GM12878 (cell line): ENCODE measurements around the gene HS3ST6. TPM values are rescaled to one million over a fixed set of nuclear protein-coding genes. Genes with fewer than 3 reads are reported as not detected.

Experiments
- ATAC-seq: fragments of 200-7000 bp; cut with Tn5 transposase; 3 replicates; pipeline ENCODE4 v1.9.1; 2020; ENCODE audit warnings: mild to moderate bottlenecking, moderate library complexity
- BruUV-seq: library from RNA; stranded (reverse); fragments of 400-500 nt; replicated peaks from 2 replicates; lab custom pipeline; 2021; lab: Mats Ljungman, UMichigan
- CTCF ChIA-PET: fragments of 300-600 bp; sonication (Branson Sonifier 250); formaldehyde crosslinking; extraction: SDS; loops from one replicate; lab custom pipeline; 2021; ENCODE audit warnings: inconsistent platforms; lab: Yijun Ruan, JAX
- POLR2A ChIA-PET: fragments of 350-600 bp; formaldehyde crosslinking; extraction: SDS; loops from one replicate; lab custom pipeline; 2021; ENCODE audit warnings: inconsistent platforms; lab: Charles Lee
- RAD21 ChIA-PET: fragments of 300-600 bp; sonication (Branson Sonifier 250); formaldehyde crosslinking; loops from one replicate; lab custom pipeline; 2023; ENCODE audit warnings: antibody characterized with exemption; ENCODE audit not compliant: unreplicated experiment; lab: Charles Lee
- SMC1A ChIA-PET: fragments of 300-600 bp; sonication (Branson Sonifier 250); formaldehyde crosslinking; loops from one replicate; lab custom pipeline; 2023; ENCODE audit not compliant: unreplicated experiment, uncharacterized antibody; lab: Charles Lee
- DNase-seq: peaks from one replicate; pipeline ENCODE4 v3.0.0-alpha.2; 2011; ENCODE audit warnings: low read depth, low spot score
- FAIRE-seq: peaks from 3 replicates; lab custom pipeline; 2011; peaks lifted over from hg19 to GRCh38; lab: Jason Lieb, UNC
- H2AFZ ChIP-seq: 2 replicates; pipeline ENCODE4 v1.6.0; 2011; ENCODE audit warnings: low read depth, low read length, control low read depth; ENCODE audit not compliant: control insufficient read depth
- H3K27ac ChIP-seq: 2 replicates; pipeline ENCODE4 v1.5.1; 2011; ENCODE audit warnings: control low read depth; ENCODE audit not compliant: control insufficient read depth, insufficient read depth
- H3K27me3 ChIP-seq, 2 experiments: replicated peaks in 1 of 2; 2 replicates each; pipeline versions ENCODE4 v1.6.0 to v1.6.1; 2011; ENCODE audit warnings: low read length in 1 of 2; ENCODE audit not compliant: control insufficient read depth in 2 of 2, insufficient read depth in 2 of 2
- H3K36me3 ChIP-seq, 2 experiments: 2 replicates each; pipeline ENCODE4 v1.5.1; 2011; ENCODE audit warnings: low read length in 1 of 2; ENCODE audit not compliant: control insufficient read depth in 2 of 2, insufficient read depth in 2 of 2
- H3K4me1 ChIP-seq: 2 replicates; pipeline ENCODE4 v1.6.1; 2011; ENCODE audit warnings: mild to moderate bottlenecking, low read length, moderate library complexity, mixed read lengths; ENCODE audit not compliant: control insufficient read depth, insufficient read depth
- H3K4me2 ChIP-seq: 2 replicates; pipeline ENCODE4 v1.6.0; 2011; ENCODE audit warnings: control low read depth; ENCODE audit not compliant: control insufficient read depth, insufficient read depth
- H3K4me3 ChIP-seq: fragments of 200-600 bp; sonication (generic); 2 replicates; pipeline ENCODE4 v1.5.1; 2016
- H3K79me2 ChIP-seq: 2 replicates; pipeline ENCODE4 v1.6.0; 2011; ENCODE audit warnings: low read length; ENCODE audit not compliant: control insufficient read depth, insufficient read depth
- H3K9ac ChIP-seq: 2 replicates; pipeline ENCODE4 v1.8.0; 2011; ENCODE audit warnings: low read length, control low read depth, mixed read lengths; ENCODE audit not compliant: control insufficient read depth, insufficient read depth
- H3K9me3 ChIP-seq: replicated peaks from 3 replicates; pipeline ENCODE4 v1.5.1; 2011; ENCODE audit warnings: mild to moderate bottlenecking, low read length; ENCODE audit not compliant: control insufficient read depth, insufficient read depth
- H4K20me1 ChIP-seq: 2 replicates; pipeline ENCODE4 v1.6.0; 2011; ENCODE audit not compliant: control insufficient read depth, insufficient read depth
- BACH1 ChIP-seq: fragments of 450-650 bp; IDR thresholded peaks from 2 replicates; pipeline ENCODE4 v1.6.1; 2017; ENCODE audit warnings: mild to moderate bottlenecking, borderline replicate concordance
- BHLHE40 ChIP-seq, 2 experiments: fragments of 450-650 bp in 1 of 2; IDR thresholded peaks; 2 replicates each; pipeline ENCODE4 v1.6.1; 2011 to 2017; ENCODE audit warnings: low read depth in 2 of 2, borderline replicate concordance in 1 of 2, improper control_type of control experiment in 1 of 2, low read length in 1 of 2, mild to moderate bottlenecking in 1 of 2
- ETV6 ChIP-seq, 2 experiments: fragments of 450-650 bp in 1 of 2; IDR thresholded peaks in 1 of 2; conservative IDR thresholded peaks in 1 of 2; 2 replicates each; pipeline ENCODE4 v1.6.1; 2014; ENCODE audit warnings: antibody characterized with exemption in 1 of 2, borderline replicate concordance in 1 of 2, low read depth in 1 of 2, mild to moderate bottlenecking in 1 of 2, moderate library complexity in 1 of 2
- IRF4 ChIP-seq: IDR thresholded peaks from 2 replicates; pipeline ENCODE4 v1.6.1; 2011; ENCODE audit warnings: low read depth, low read length
- MEF2B ChIP-seq: fragments of 450-650 bp; IDR thresholded peaks from 2 replicates; pipeline ENCODE4 v1.6.1; 2018; ENCODE audit warnings: mild to moderate bottlenecking, moderate library complexity; ENCODE audit not compliant: partially characterized antibody, poor library complexity, severe bottlenecking
- MXI1 ChIP-seq: fragments of 150-350 bp; IDR thresholded peaks from 2 replicates; pipeline ENCODE4 v1.6.1; 2011; ENCODE audit warnings: low read depth, mild to moderate bottlenecking, inconsistent platforms, low read length, improper control_type of control experiment
- MYC ChIP-seq: IDR thresholded peaks from 2 replicates; pipeline ENCODE4 v1.6.1; 2011; ENCODE audit warnings: mild to moderate bottlenecking, low read length, moderate library complexity, inconsistent platforms; ENCODE audit not compliant: insufficient read depth, insufficient replicate concordance, insufficient read length, severe bottlenecking
- PAX8 ChIP-seq: fragments of 450-650 bp; IDR thresholded peaks from 2 replicates; pipeline ENCODE4 v1.6.1; 2017; ENCODE audit warnings: mild to moderate bottlenecking, moderate library complexity
- POLR2AphosphoS5 ChIP-seq: IDR thresholded peaks from 2 replicates; pipeline ENCODE4 v1.6.1; 2011; ENCODE audit warnings: mild to moderate bottlenecking, low read length, inconsistent platforms
- POU2F2 ChIP-seq: IDR thresholded peaks from 3 replicates; pipeline ENCODE4 v1.6.1; 2011; ENCODE audit warnings: low read depth, mild to moderate bottlenecking, low read length, borderline replicate concordance
- RUNX3 ChIP-seq: IDR thresholded peaks from 2 replicates; pipeline ENCODE4 v1.6.1; 2012; ENCODE audit warnings: low read length, inconsistent platforms
- SIN3A ChIP-seq: IDR thresholded peaks from 2 replicates; pipeline ENCODE4 v1.6.1; 2012; ENCODE audit warnings: low read depth, low read length, improper control_type of control experiment
- SP1 ChIP-seq: IDR thresholded peaks from one replicate; pipeline ENCODE4 v1.6.1; 2011; ENCODE audit warnings: low read depth, low read length
- STAT3 ChIP-seq: IDR thresholded peaks from 2 replicates; pipeline ENCODE4 v1.6.1; 2011; ENCODE audit warnings: low read depth, low read length, improper control_type of control experiment
- TAF1 ChIP-seq: IDR thresholded peaks from 2 replicates; pipeline ENCODE4 v1.6.1; 2011; ENCODE audit warnings: mild to moderate bottlenecking, low read depth, low read length, borderline replicate concordance
- WRNIP1 ChIP-seq: IDR thresholded peaks from 2 replicates; pipeline ENCODE4 v1.6.1; 2011; ENCODE audit warnings: low read depth, low read length, improper control_type of control experiment, borderline replicate concordance
- WGBS: methylation state at CpG from one replicate; pipeline ENCODE4 v1.1.6; 2016; ENCODE audit warnings: low lambda C conversion rate; ENCODE audit not compliant: insufficient replicate concordance, insufficient coverage; ENCODE audit errors: missing lambda C conversion rate; 5-methylcytosine and 5-hydroxymethylcytosine counted together
- in situ Hi-C: fragments of 300-500 bp; cut with MboI; formaldehyde crosslinking; loops from 9 replicates; pipeline ENCODE4 v1.14.3; 2018; ENCODE audit warnings: mixed read lengths
- intact Hi-C: fragments of 100-400 bp; cut with micrococcal nuclease; formaldehyde crosslinking; loops from one replicate; pipeline ENCODE4 v1.14.2; 2022; ENCODE audit not compliant: unreplicated experiment
- polyA plus RNA-seq, 11 experiments: library from polyadenylated mRNA; depleted of rRNA in 4 of 11; unstranded in 6 of 11; stranded (reverse) in 5 of 11; fragments of >200 nt; fragmentation: Nextera tagmentation in 4 of 11; fragmentation: Illumina TruSeq in 1 of 11; extraction: Ambion mirVana in 4 of 11; extraction: Trizol in 1 of 11; gene quantifications; 1 replicate in 1 of 11; 2 replicates in 10 of 11; pipeline versions ENCODE4 v1.2.1 to v1.2.3, GENCODE V29; 2011 to 2016; ENCODE audit warnings: inconsistent platforms in 2 of 11, missing spikeins in 2 of 11, low read depth in 1 of 11
- total RNA-seq, 4 experiments: library from RNA; depleted of rRNA in 3 of 4; stranded (reverse); fragments of >200 nt in 3 of 4; fragmentation: Illumina TruSeq in 1 of 4; extraction: Trizol in 1 of 4; gene quantifications; 2 replicates each; pipeline versions ENCODE4 v1.2.1 to v1.2.3, GENCODE V29; 2013 to 2021
- TF ChIP-seq, protein P1 (sequence below): fragments of 450-650 bp; IDR thresholded peaks from 2 replicates; pipeline ENCODE4 v1.6.1; 2014; ENCODE audit warnings: mild to moderate bottlenecking
- TF ChIP-seq, protein P2 (sequence below): fragments of 450-650 bp; IDR thresholded peaks from 2 replicates; pipeline ENCODE4 v1.6.1; 2017; ENCODE audit warnings: low read depth, mild to moderate bottlenecking, moderate library complexity
- TF ChIP-seq, protein P3 (sequence below): IDR thresholded peaks from 2 replicates; pipeline ENCODE4 v1.6.1; 2012; ENCODE audit warnings: low read depth, low read length, improper control_type of control experiment

HS3ST6 gene
- total and polyA plus RNA-seq, 10 of the 15 experiments (the other 5 are each of a cell fraction or from before 2014, with no cell fraction given), result not detected

DNA sequence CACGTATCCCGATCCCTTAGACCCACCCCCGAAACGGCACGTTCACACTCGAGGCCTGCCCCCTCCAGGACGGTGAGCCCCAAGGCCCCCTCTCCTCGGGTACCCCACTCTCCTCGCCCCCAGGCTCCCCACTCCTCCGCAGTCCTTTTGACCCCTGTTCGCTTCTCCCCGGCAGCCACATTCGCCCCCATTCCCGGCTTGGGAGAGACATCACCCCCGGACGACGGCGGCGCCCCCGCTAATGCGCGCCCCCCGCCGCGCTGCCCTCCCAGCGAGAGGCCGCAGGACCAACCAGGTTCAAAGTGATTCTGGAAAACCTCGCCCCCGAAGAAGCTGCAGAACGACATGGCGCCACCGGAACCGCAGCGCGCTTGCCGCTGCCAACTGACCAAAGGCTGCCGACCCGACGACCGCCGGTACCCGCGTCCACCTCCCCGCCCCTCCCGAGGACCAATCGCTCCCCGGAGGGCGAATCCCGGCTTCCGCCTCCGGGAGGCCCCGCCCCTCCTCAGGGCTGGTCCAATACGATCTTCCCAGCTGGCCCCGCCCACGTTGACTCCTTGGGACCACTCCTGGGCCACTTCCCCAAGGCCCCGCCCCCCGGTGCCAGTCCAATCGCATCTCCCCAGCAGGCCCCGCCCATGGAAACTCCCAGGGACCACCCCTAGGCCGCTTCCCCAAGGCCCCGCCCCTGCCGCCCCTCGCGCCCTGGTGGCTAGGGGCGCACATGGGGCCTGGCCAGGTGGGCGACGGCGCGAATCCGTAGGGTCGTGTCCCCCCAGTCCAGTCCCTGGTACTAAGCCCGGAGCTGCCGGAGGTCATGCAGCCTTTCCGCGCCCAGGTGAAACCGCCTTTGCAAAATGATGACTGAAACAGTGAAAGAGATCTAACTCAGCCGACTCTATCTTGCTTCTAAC lies 24.9 kb upstream of the HS3ST6 start, which contains the start of gene MSRB1:
Gene MSRB1 (minus strand): TSS at position 390 of the 917 bp plus-strand sequence. CDS start 43 bp downstream, at position 347.
- BruUV-seq, result no TSS peak
- Histone ChIP-seq H2AFZ (peak within 1 kb of the TSS; percentile 93), H3K27me3 (no peaks in the 10 kb centered on the region), H3K9me3 (no peaks in the 10 kb centered on the region), H3K9ac (peak within 1 kb of the TSS; percentile 80), H3K79me2 (peaks cover 18% of the 10 kb centered on the region), H3K4me3 (peak within 1 kb of the TSS; percentile 87), H3K27ac (peak within 1 kb of the TSS; percentile 54), H4K20me1 (no peaks in the 10 kb centered on the region), H3K4me2 (peak within 1 kb of the TSS; percentile 86), H3K36me3 (peaks cover 0 to 5% of the 10 kb centered on the region in 2 experiments; a peak in 3 of 4 replicates), H3K4me1 (peaks cover 10% of the 10 kb centered on the region; the same call in 1 of the 2 replicates)
- SMC1A ChIA-PET, result interaction anchor here (1.0 to 1.2 kb wide), 4 partner anchors 13 to 104 kb away, joined by 3 to 5 read pairs (median 3); partner anchors contain the start of gene RPS2
- intact Hi-C loops (no loop called here), in situ Hi-C loops (no loop called here)
- 1% methylated on average over 72 of the region's 77 CpGs for WGBS
- CTCF ChIA-PET, result interaction anchor here (0.6 to 1.0 kb wide), 6 partner anchors 73 to 964 kb away, joined by 3 read pairs; no protein-coding TSS in a partner anchor
- RAD21 ChIA-PET, result interaction anchor here (1.0 to 1.6 kb wide), 4 partner anchors 18 to 558 kb away, joined by 3 to 5 read pairs (median 3); partner anchors contain the start of gene TRAF7
- DNase-seq, result peak; percentile 91
- peak; percentile 99 for FAIRE-seq
- ATAC-seq, result peak; percentile 98
- POLR2A ChIA-PET, result interaction anchor here (0.6 to 1.5 kb wide), 9 partner anchors 9 to 237 kb away, joined by 3 to 13 read pairs (median 6); partner anchors contain the start of genes MAPK8IP3, NDUFB10, NOXO1 and NUBP2
- TF ChIP-seq RUNX3, result peak; percentile 27; the same call in 1 of the 2 replicates
- TF ChIP-seq MXI1, result no peak; the same call in 1 of the 2 replicates
- TF ChIP-seq IRF4, result 0 out of 2 replicates have a peak, but pooled peaks have one; percentile 35
- TF ChIP-seq SIN3A, result peak; percentile 34; the same call in 1 of the 2 replicates
- TF ChIP-seq TAF1, result peak; percentile 57
- no peak for TF ChIP-seq STAT3
- TF ChIP-seq, protein P1, sequence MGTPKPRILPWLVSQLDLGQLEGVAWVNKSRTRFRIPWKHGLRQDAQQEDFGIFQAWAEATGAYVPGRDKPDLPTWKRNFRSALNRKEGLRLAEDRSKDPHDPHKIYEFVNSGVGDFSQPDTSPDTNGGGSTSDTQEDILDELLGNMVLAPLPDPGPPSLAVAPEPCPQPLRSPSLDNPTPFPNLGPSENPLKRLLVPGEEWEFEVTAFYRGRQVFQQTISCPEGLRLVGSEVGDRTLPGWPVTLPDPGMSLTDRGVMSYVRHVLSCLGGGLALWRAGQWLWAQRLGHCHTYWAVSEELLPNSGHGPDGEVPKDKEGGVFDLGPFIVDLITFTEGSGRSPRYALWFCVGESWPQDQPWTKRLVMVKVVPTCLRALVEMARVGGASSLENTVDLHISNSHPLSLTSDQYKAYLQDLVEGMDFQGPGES, result 0 out of 2 replicates have a peak, but pooled peaks have one; percentile 28
- peak; percentile 79; the same call in 1 of the 2 replicates for TF ChIP-seq POLR2AphosphoS5
- TF ChIP-seq, protein P2, sequence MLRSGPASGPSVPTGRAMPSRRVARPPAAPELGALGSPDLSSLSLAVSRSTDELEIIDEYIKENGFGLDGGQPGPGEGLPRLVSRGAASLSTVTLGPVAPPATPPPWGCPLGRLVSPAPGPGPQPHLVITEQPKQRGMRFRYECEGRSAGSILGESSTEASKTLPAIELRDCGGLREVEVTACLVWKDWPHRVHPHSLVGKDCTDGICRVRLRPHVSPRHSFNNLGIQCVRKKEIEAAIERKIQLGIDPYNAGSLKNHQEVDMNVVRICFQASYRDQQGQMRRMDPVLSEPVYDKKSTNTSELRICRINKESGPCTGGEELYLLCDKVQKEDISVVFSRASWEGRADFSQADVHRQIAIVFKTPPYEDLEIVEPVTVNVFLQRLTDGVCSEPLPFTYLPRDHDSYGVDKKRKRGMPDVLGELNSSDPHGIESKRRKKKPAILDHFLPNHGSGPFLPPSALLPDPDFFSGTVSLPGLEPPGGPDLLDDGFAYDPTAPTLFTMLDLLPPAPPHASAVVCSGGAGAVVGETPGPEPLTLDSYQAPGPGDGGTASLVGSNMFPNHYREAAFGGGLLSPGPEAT, result peak; percentile 89; the same call in 1 of the 2 replicates
- no peak for TF ChIP-seq PAX8
- TF ChIP-seq BACH1, result peak; percentile 17; the same call in 1 of the 2 replicates
- peak; percentile 23; the same call in 1 of the 3 replicates for TF ChIP-seq POU2F2
- no peak for TF ChIP-seq MYC
- TF ChIP-seq, protein P3, sequence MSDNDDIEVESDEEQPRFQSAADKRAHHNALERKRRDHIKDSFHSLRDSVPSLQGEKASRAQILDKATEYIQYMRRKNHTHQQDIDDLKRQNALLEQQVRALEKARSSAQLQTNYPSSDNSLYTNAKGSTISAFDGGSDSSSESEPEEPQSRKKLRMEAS, result peak; percentile 79; the same call in 1 of the 2 replicates
- no peak for TF ChIP-seq WRNIP1
- TF ChIP-seq BHLHE40 (IDR thresholded peaks at IDR 0.05; ENCODE audit: borderline replicate concordance in 1 of 2, low read depth in 2 of 2, low read length in 1 of 2), result 0 out of 4 replicates have a peak, but pooled peaks of 1 of the 2 experiments have one; percentile 22
- TF ChIP-seq ETV6 (conservative IDR thresholded peaks at IDR 0.05 in 1 of 2, IDR thresholded peaks at IDR 0.05 in 1 of 2; ENCODE audit: borderline replicate concordance in 1 of 2, low read depth in 1 of 2), result no peak
- TF ChIP-seq MEF2B, result peak; percentile 31
- peak; percentile 87 for TF ChIP-seq SP1
